Caco-2 (cell line): ENCODE measurements around the gene MED14. TPM values are rescaled to one million over a fixed set of nuclear protein-coding genes. Genes with fewer than 3 reads are reported as not detected.

Experiments
- BruUV-seq: library from RNA; stranded (reverse); fragments of 400-500 nt; replicated peaks from 2 replicates; lab custom pipeline; 2021; lab: Mats Ljungman, UMichigan
- CTCF ChIA-PET: fragments of 300-600 bp; sonication (Branson Sonifier 250); formaldehyde crosslinking; loops from one replicate; lab custom pipeline; 2022; ENCODE audit warnings: antibody characterized with exemption; lab: Charles Lee
- POLR2A ChIA-PET: fragments of 300-600 bp; sonication (Branson Sonifier 250); formaldehyde crosslinking; loops from one replicate; lab custom pipeline; 2022; ENCODE audit warnings: antibody characterized with exemption; lab: Charles Lee
- DNase-seq, 2 experiments: peaks; one replicate each; pipeline versions ENCODE4 v3.0.0 to v3.0.0-alpha.2; 2020 to 2022
- H3K27me3 ChIP-seq: replicated peaks from 2 replicates; pipeline ENCODE4 v1.6.0; 2011; ENCODE audit warnings: low read length; ENCODE audit not compliant: control insufficient read depth, insufficient read depth
- H3K36me3 ChIP-seq: 2 replicates; pipeline ENCODE4 v1.5.1; 2011; ENCODE audit warnings: low read length; ENCODE audit not compliant: control insufficient read depth, insufficient read depth
- H3K4me1 ChIP-seq: fragments of 250-450 bp; sonication (Bioruptor Pico); 2 replicates; pipeline ENCODE4 v1.5.1; 2020; ENCODE audit warnings: mild to moderate bottlenecking
- H3K4me3 ChIP-seq: 2 replicates; pipeline ENCODE4 v1.5.1; 2011; ENCODE audit warnings: low read depth, mild to moderate bottlenecking, control low read depth, low read length
- H3K9me3 ChIP-seq: fragments of 250-450 bp; sonication (Bioruptor Pico); 2 replicates; pipeline ENCODE4 v1.5.1; 2020; ENCODE audit warnings: mild to moderate bottlenecking, moderate library complexity
- H3K27ac Mint-ChIP-seq: one replicate; pipeline ENCODE4 v1.8.0; 2022; ENCODE audit warnings: mixed read lengths; ENCODE audit not compliant: unreplicated experiment
- H3K27me3 Mint-ChIP-seq: one replicate; pipeline ENCODE4 v1.8.0; 2022; ENCODE audit warnings: mixed read lengths; ENCODE audit not compliant: insufficient read depth, unreplicated experiment
- H3K36me3 Mint-ChIP-seq: one replicate; pipeline ENCODE4 v1.8.0; 2022; ENCODE audit warnings: mild to moderate bottlenecking, mixed read lengths; ENCODE audit not compliant: insufficient read depth, unreplicated experiment
- H3K4me1 Mint-ChIP-seq: one replicate; pipeline ENCODE4 v1.8.0; 2022; ENCODE audit warnings: low read depth, mixed read lengths; ENCODE audit not compliant: unreplicated experiment
- H3K4me3 Mint-ChIP-seq: one replicate; pipeline ENCODE4 v1.8.0; 2022; ENCODE audit warnings: mild to moderate bottlenecking, moderate library complexity, mixed read lengths; ENCODE audit not compliant: unreplicated experiment
- H3K9me3 Mint-ChIP-seq: one replicate; pipeline ENCODE4 v1.8.0; 2022; ENCODE audit warnings: mixed read lengths; ENCODE audit not compliant: unreplicated experiment
- intact Hi-C: fragments of 100-400 bp; cut with micrococcal nuclease; formaldehyde crosslinking; loops from one replicate; pipeline ENCODE4 v1.10.0; 2022; ENCODE audit not compliant: unreplicated experiment
- total RNA-seq: library from RNA; stranded (reverse); gene quantifications from 2 replicates; pipeline ENCODE4 v1.2.3, GENCODE V29; 2022
- TF ChIP-seq, protein P1 (sequence below), 2 experiments: fragments of 200-600 bp in 1 of 2; IDR thresholded peaks; 1 replicate in 1 of 2; 2 replicates in 1 of 2; pipeline versions ENCODE4 v1.5.1 to v1.8.0; 2011 to 2022; ENCODE audit warnings: antibody characterized with exemption in 1 of 2, control low read depth in 1 of 2, inconsistent platforms in 1 of 2, low read depth in 1 of 2, low read length in 1 of 2, mild to moderate bottlenecking in 1 of 2, moderate library complexity in 1 of 2; ENCODE audit not compliant: insufficient read depth in 1 of 2, severe bottlenecking in 1 of 2, unreplicated experiment in 1 of 2

The MED14 gene
- total RNA-seq, 1 experiment from 2014 or later, result 42.6 TPM

DNA sequence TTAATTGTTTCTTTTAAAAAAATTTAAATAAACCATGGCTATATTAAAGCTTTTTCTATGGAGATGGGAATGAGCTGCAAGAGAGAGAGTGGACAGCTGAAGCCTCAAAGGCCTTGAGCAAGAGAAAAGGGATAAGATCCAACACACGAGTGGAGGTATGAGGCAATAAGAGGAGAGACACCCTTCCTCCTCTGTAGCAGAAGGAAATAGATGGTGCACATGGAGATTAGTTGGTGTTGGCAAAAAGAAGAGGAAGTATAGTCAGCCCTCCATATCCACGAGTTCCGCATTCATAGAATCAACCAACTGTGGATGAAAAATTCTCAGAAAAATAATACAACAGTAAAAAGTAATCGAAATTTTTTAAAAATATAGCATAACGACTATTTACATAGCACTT lies 91.2 kb downstream of the MED14 start:
- ChIA-PET CTCF (no interaction called here), POLR2A (no interaction called here)
- Mint-ChIP-seq H3K27ac (no peak overlapping the region), H3K4me3 (no peak overlapping the region), H3K27me3 (no peaks in the 10 kb centered on the region), H3K9me3 (no peaks in the 10 kb centered on the region), H3K4me1 (peaks cover 15% of the 10 kb centered on the region), H3K36me3 (peaks cover 37% of the 10 kb centered on the region)
- no peaks in the 10 kb centered on the region for H3K4me1 ChIP-seq
- TF ChIP-seq, protein P1, sequence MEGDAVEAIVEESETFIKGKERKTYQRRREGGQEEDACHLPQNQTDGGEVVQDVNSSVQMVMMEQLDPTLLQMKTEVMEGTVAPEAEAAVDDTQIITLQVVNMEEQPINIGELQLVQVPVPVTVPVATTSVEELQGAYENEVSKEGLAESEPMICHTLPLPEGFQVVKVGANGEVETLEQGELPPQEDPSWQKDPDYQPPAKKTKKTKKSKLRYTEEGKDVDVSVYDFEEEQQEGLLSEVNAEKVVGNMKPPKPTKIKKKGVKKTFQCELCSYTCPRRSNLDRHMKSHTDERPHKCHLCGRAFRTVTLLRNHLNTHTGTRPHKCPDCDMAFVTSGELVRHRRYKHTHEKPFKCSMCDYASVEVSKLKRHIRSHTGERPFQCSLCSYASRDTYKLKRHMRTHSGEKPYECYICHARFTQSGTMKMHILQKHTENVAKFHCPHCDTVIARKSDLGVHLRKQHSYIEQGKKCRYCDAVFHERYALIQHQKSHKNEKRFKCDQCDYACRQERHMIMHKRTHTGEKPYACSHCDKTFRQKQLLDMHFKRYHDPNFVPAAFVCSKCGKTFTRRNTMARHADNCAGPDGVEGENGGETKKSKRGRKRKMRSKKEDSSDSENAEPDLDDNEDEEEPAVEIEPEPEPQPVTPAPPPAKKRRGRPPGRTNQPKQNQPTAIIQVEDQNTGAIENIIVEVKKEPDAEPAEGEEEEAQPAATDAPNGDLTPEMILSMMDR (IDR thresholded peaks at IDR 0.05; ENCODE audit: insufficient read depth in 1 of 2, low read depth in 1 of 2, low read length in 1 of 2, severe bottlenecking in 1 of 2, unreplicated experiment in 1 of 2), result no peak
- intact Hi-C loops, result no loop called here
- no peak overlapping the region for H3K4me3 ChIP-seq
- BruUV-seq, result no TSS peak
- no peaks in the 10 kb centered on the region for H3K27me3 ChIP-seq
- no peaks in the 10 kb centered on the region for H3K9me3 ChIP-seq
- DNase-seq, result no peak
- H3K36me3 ChIP-seq, result no peaks in the 10 kb centered on the region

DNA sequence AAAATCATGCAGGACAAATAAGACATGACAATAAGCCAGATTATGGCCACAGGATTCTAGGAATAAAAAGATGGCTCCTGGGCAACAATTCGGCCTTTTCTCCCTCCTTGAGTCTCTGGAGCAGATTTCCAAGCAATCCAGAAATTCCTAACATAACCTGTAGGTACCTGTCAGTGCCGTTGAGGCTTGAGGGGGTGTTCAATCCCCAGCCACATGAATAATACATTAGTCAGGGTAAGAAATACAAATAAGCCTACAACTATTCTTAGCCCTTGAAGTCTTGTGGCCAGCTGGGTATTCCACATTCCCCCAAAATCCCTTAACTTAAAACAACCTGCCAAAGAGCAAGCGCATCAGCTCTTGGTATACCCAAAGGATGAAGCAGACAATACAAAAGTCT lies 97.7 kb downstream of the MED14 start:
- no TSS peak for BruUV-seq
- Mint-ChIP-seq H3K4me3 (no peak overlapping the region), H3K27me3 (no peaks in the 10 kb centered on the region), H3K4me1 (no peaks in the 10 kb centered on the region), H3K36me3 (peaks cover 33% of the 10 kb centered on the region), H3K9me3 (no peaks in the 10 kb centered on the region), H3K27ac (no peak overlapping the region)
- no peak for DNase-seq
- CTCF ChIA-PET, result no interaction called here
- Histone ChIP-seq H3K4me3 (no peak overlapping the region), H3K4me1 (no peaks in the 10 kb centered on the region), H3K27me3 (no peaks in the 10 kb centered on the region), H3K36me3 (no peaks in the 10 kb centered on the region; the same call in 1 of the 2 replicates), H3K9me3 (no peaks in the 10 kb centered on the region)
- POLR2A ChIA-PET, result no interaction called here
- TF ChIP-seq, protein P1 (IDR thresholded peaks at IDR 0.05; ENCODE audit: insufficient read depth in 1 of 2, low read depth in 1 of 2, low read length in 1 of 2, severe bottlenecking in 1 of 2, unreplicated experiment in 1 of 2), result no peak
- intact Hi-C loops, result no loop called here

DNA sequence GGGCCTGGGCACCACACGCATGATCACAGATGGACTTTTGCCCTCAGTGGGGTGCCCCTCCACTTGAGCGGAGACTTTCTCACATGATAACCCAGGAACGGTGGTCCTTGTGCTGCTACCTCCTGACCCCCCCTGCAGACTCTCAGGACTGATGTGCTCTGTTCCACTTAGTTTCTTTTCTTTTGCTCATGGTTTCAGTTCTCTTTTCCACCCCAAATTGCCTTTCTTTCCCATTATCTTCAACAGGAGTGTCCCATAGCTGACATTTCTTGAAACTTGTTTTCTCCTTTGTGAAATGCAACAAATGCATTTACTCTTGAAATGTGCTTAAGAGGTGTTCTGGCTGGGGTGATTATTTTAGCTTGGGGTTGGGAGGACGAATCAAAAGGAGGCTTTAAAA lies 103.1 kb downstream of the MED14 start:
- Histone ChIP-seq H3K4me3 (no peak overlapping the region), H3K9me3 (no peaks in the 10 kb centered on the region), H3K4me1 (no peaks in the 10 kb centered on the region), H3K36me3 (peaks cover 1% of the 10 kb centered on the region; the same call in 1 of the 2 replicates), H3K27me3 (no peaks in the 10 kb centered on the region)
- DNase-seq, result no peak
- Mint-ChIP-seq H3K4me1 (no peaks in the 10 kb centered on the region), H3K27ac (no peak overlapping the region), H3K9me3 (no peaks in the 10 kb centered on the region), H3K27me3 (no peaks in the 10 kb centered on the region), H3K4me3 (no peak overlapping the region), H3K36me3 (peaks cover 38% of the 10 kb centered on the region)
- BruUV-seq, result no TSS peak
- CTCF ChIA-PET, result no interaction called here
- intact Hi-C loops, result loop anchor here (5.0 kb wide), 1 partner anchor 90 kb away; no protein-coding TSS in a partner anchor
- TF ChIP-seq, protein P1 (IDR thresholded peaks at IDR 0.05; ENCODE audit: insufficient read depth in 1 of 2, low read depth in 1 of 2, low read length in 1 of 2, severe bottlenecking in 1 of 2, unreplicated experiment in 1 of 2), result no peak
- POLR2A ChIA-PET, result no interaction called here
